LHCN-M2 (cell line): ENCODE results near the gene GSX2. TPM values are rescaled to one million over a fixed set of nuclear protein-coding genes. Genes with fewer than 3 reads are reported as not detected.
A peak's percentile ranks its signal among the peaks of the same experiment; 100 is the strongest.
"Not testable (repeated sequence)": the region's sequence is repeated elsewhere in the genome, so short reads cannot be mapped to it uniquely, and the experiment has no call there.

Experiments used
- DNase-seq: peaks from one replicate; pipeline ENCODE4 v3.0.0-alpha.2; 2012; ENCODE audit warnings: low read depth
- polyA plus RNA-seq: library from polyadenylated mRNA; unstranded; fragments of >200 nt; gene quantifications from one replicate; pipeline ENCODE4 v1.2.1, GENCODE V29; 2012; ENCODE audit warnings: missing spikeins
- total RNA-seq: library from RNA; depleted of rRNA; stranded (reverse); fragments of >200 nt; gene quantifications from 2 replicates; pipeline ENCODE4 v1.2.3, GENCODE V29; 2014; rRNA removed

Gene GSX2
- total RNA-seq = not detected in 2 replicates
- polyA plus RNA-seq = 0.33 TPM

GRCh38 chr4:54099748-54100574, at the start of gene GSX2:
Gene GSX2 (plus strand): TSS chr4:54100163. CDS start chr4:54100345, 182 bp downstream.
- DNase-seq = no peak

GRCh38 chr4:54050214-54050904, 49.6 kb upstream of the GSX2 start:
- DNase-seq = peak; percentile 27

GRCh38 chr4:54053322-54053721, 46.6 kb upstream of the GSX2 start:
- DNase-seq = not testable (repeated sequence)

DNA sequence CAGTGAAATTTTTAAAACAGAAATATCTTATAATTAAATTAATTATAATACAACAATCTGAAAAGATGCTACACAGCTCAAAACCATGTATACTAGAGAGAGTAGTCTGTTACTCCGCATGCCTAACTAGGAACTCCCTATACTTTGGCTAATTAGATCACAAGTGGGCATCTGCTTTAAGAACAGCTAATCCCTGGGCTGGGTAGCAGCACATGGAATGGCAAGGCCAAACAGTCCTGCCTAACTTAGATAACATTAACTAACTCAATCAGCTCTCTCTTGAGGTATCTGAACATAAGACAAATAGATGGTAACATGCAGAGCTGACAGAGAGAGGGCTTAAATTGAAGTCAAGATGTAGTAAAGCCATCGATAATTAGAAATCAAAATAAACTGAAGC, 45.5 kb upstream of the GSX2 start:
- DNase-seq = peak; percentile 8

GRCh38 chr4:54055494-54055893, 44.5 kb upstream of the GSX2 start:
- DNase-seq = no peak

DNA sequence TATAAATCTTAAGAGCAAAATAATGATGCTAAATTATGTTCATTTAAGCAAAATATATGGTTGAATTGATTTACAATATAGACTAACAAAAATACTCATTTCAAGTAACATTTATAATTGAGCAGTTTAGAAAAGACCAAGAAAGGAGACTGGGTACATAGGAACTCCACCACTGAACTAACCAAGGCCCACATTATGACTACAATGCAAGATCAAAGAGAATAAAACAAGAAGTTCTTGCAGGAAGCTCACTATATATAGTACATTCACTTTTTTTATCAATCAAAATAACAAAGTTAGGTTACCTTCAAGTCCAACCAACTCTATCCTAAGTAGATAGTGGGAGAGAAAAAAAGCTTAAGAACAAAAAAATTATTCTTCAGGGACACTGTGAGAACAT, 43.6 kb upstream of the GSX2 start:
- no peak for DNase-seq

GRCh38 chr4:54058171-54058570, 41.8 kb upstream of the GSX2 start:
- no peak for DNase-seq

- no peak for DNase-seq
Measured at GRCh38 chr4:54060116-54060515, 39.8 kb upstream of the GSX2 start.

DNA sequence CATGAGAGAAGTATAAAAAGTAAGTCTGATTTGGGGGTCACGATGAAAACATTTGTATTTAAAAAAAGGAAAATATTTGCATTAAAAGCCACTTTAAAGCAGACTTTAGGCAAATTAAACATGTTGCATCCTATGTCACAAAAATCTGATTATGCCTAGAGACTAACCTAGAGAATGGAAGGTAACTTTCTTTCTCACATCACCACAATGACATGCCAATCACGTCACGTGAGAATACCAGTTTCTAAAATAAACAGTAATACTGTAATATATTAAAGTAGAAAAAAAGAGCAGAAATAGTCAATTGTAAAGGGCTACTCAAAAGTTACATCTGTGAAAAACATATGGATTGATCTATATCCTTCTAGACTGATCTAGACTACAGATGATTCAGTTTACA, 38.9 kb upstream of the GSX2 start:
- no peak for DNase-seq

DNA sequence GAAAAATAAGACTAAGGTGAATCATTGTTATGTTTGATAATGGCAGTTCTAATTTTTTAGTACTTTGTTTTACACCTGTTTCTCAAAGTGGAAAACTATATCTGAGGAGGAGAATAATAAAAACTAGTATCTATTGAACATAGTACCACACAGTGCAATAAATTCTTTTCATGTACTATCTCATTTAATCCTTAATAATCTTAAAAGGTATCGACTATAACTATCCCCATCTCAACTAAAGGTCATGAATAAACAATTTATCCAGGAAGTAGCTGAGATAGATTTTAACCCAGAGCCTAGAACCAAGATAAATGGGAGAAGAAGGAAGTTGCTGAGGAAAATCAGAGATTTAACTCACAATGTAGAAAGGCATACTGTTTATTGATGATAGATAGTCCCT, 38.1 kb upstream of the GSX2 start:
- DNase-seq = no peak

- no peak for DNase-seq
Measured at GRCh38 chr4:54062392-54062791, 37.6 kb upstream of the GSX2 start.

GRCh38 chr4:54063229-54063628, 36.7 kb upstream of the GSX2 start:
- DNase-seq = peak; percentile 35

GRCh38 chr4:54063737-54064316, 36.1 kb upstream of the GSX2 start:
- peak; percentile 22 for DNase-seq

DNA sequence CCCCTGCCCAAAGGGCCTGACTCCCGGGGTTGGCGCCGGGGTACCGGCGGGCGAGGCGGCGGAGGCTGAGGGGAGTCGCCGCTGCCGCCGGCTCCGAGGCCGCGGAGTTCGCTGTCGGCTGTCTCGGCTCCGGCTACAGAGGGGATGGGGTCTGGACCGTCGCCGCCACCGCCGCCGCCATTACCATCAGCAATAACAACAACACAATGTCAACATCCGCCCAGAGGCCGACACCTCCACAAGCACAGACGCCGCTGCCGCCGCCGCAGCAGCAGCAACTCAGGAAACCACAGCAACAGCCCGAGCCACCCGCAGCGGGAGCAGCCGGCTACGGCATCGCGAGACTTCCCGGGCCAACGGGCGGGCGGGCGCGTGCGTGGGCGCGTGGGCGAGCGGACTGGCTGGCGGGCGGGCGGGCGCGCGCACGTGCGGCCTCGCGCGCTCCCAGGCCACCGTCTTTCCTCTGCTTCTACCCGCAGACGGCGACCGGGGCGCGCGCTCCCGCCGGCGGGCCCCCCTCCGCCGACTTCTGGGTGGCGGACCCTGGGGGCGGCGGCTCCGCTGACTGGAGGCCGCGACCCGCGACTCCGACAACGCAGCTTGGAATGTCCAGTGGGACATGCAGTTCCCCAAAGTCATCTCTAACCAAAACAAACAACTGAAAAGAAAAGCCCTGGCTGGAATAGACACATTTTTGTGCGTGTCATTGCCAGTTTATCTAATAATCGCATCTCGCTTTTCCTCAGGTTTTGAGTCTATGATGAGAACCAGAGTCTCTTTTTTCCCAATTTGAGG, 35.4 kb upstream of the GSX2 start, which contains the start of gene CHIC2:
CHIC2 (minus strand) TSS at position 289 of the 795 bp plus-strand sequence. CDS start 305 bp downstream, outside the sequence.
- peak; percentile 94 for DNase-seq

DNA sequence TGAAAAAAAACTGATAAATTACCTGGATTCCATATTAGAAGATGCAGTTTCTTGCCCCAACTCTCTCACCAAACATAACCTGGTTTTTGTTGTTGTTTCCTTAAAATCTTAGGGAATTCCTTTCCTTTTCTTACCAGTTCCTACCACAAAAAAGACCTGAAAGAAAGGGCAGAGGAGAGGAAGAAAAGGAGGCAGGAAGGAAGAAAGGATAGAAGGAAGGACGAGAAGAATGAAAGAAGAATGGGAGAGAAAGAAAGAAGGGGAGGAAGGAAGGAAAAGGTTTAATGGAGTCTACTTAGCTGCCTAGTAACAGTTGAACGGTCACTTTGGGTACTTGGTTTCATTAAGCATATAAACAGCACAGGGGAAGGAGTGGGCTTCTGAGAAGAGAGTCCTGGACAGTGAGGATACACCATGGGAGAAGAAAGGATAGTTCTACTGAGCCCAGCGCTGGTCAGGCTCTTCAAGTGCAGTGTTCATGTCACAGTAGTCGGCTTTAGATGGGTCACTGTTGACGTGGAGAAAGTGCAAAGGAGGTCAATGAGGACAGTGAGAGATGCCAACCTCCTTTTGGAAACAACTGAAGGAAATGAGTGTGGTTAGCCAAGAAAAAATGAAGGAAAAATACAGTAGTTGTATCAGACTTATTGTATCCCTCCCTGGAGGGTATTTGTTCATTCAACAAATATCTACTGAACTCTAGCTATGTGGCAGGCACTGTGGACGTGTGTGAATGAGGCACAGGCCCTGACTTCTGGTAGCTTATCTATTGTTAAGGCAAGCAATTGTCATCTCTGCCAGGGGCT, 34.5 kb upstream of the GSX2 start:
- peak; percentile 40 for DNase-seq

DNA sequence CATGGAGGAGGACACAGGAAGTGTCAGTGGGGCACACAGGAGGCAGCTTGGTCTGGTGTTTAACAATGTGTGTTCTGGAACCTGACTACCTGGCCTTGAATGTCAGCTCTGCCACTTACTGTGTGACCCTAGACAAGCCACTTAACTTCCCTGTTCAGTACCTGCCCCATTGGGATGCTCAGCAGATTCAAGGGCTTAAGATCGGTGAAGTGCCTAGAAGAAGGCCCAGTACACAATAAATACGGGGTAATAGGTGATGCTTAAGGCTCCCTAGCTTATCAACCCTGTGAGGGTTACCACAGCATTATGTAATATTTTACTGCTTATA, 33.9 kb upstream of the GSX2 start:
- no peak for DNase-seq

DNA sequence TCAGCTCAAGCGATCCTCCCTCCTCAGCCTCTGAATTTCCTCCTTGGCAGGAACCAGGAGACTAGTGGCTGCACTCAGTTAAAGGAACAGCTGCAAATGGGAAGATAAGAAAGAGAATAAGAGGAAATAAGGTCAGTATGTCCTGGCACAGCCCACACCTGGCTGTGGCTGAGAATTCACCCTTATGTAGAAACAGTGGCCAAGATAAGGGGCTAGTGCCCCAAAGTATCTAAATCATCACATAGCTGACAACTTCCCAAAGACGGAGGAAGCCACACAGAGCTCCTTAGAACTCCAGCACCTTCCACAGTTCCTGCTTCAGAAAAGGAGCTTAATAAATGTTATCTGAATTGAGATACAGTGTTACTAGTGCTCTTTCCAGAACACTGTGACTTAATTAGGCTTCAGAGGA, 33.2 kb upstream of the GSX2 start:
- DNase-seq = no peak

- DNase-seq = peak; percentile 78
Measured at GRCh38 chr4:54067166-54067565, 32.8 kb upstream of the GSX2 start.

DNA sequence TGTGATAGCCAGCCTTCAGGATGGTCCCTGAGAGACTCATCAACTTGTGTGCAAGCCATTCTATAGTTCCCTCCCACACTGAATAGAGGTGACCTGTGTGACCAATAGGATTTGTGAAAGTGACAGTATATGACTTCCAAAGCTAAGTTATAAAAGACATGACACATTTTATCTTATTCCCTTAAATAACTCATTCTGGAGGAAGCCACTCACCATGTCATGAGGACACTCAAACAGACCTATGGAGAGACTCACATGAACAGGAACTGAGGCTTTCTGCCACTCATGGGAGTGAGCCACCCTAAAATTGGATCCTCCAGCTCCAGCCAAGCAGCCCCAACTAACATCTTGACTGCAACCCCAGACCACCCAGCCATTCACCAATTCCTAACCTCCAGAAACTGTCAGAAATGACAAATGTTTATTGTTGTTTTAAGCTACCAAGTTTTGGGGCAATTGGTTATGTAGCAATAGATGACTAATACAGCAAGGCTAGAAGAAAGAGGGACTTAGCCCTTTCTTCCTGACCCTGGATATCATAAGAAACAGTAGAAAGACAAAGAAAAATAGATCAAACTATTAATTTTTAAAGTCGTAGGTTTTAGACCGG, 26.6 kb upstream of the GSX2 start:
- no peak for DNase-seq

DNA sequence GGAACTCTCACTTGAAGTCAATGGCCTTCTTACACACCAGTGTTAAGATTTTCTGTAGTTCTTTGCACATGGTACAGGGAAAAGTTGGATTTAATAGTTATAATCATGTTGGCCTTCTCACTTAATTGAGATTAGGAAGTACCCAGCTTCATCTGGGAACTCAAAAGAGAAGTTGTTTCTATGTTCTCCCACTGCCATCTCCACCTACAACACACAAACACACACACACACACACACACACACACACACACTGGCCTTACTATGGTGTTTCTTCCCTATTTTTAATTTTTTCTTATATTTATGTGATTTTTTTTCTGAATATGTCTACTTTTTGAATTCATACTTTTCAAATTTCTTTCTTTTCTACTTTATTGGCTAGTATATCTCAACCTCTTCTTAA, 25.6 kb upstream of the GSX2 start:
- no peak for DNase-seq
